SK-N-MC (cell line): ENCODE results near the gene AIF1.

Source experiments
- EZH2 ChIP-seq: fragments of 200-600 bp; sonication (generic); IDR thresholded peaks from one replicate; pipeline ENCODE4 v1.6.1; 2017; ENCODE audit warnings: antibody characterized with exemption
- FOXP2 ChIP-seq: optimal IDR thresholded peaks from 2 replicates; pipeline ENCODE3; 2011; ENCODE audit warnings: mild to moderate bottlenecking, moderate library complexity; ENCODE audit not compliant: insufficient read depth; ENCODE audit errors: extremely low read length, control extremely low read depth
- POLR2AphosphoS5 ChIP-seq: IDR thresholded peaks from 2 replicates; pipeline ENCODE4 v1.6.1; 2012; ENCODE audit warnings: mild to moderate bottlenecking, low read depth, low read length, borderline replicate concordance

DNA sequence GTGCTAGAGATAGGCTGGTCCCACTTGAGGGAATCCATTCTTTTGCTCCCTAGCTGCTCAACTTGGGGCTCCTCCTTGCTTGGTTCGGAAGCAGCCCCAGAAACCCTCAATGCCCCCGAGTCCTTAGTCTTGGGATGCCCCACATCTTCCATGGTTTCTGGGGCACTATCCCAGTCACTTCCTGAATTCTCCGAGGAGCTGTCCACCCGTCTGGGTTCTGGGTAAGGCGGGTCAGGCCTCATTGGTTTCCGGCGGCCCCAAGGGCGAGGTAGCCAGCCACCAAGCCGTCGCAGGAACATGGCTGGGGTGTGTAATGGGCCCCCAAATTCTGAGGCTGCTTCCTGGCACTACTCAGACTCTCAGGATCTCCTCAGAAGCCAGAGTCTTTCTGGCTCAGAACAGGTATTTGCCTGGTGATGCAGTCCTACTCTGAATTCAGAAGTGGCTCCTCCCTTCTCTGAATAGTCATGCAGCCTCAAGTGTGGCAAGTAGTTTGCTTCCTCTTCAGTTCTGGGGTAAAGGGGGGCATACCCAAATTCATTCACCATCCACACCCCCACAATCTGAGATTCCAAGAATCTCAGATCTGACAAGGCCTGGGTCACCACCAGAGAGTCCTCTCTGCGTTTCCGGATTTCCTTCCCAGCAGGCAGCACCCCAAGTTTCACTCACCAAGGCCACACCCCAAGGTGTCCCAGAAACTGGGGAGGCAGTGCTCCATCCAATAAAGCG lies 44.8 kb downstream of the AIF1 start:
- TF ChIP-seq EZH2, result no peak
- no peak for TF ChIP-seq POLR2AphosphoS5
- no peak for TF ChIP-seq FOXP2
